HepG2 (cell line): ENCODE results near the gene ZNF730. TPM values are rescaled to one million over a fixed set of nuclear protein-coding genes. Genes with fewer than 3 reads are reported as not detected.

Source experiments
- ATAC-seq: fragments of 200-7000 bp; cut with Tn5 transposase; 3 replicates; pipeline ENCODE4 v1.9.1; 2020; ENCODE audit warnings: mild to moderate bottlenecking, moderate library complexity
- BruUV-seq: library from RNA; stranded (reverse); fragments of 400-500 nt; replicated peaks from 2 replicates; lab custom pipeline; 2021; lab: Mats Ljungman, UMichigan
- CTCF ChIA-PET: fragments of 300-600 bp; formaldehyde crosslinking; extraction: SDS; loops from one replicate; lab custom pipeline; 2021; ENCODE audit warnings: low total read pairs, inconsistent platforms, low intra/inter-chr PET ratio; lab: Yijun Ruan, JAX
- POLR2A ChIA-PET: fragments of 350-600 bp; sonication (Branson Sonifier 250); formaldehyde crosslinking; loops from one replicate; lab custom pipeline; 2020; ENCODE audit warnings: antibody characterized with exemption, inconsistent platforms; lab: Yijun Ruan, JAX
- DNase-seq: peaks from one replicate; pipeline ENCODE4 v3.0.0-alpha.2; 2015; ENCODE audit warnings: low spot score
- FAIRE-seq: peaks from 3 replicates; lab custom pipeline; 2011; peaks lifted over from hg19 to GRCh38; lab: Jason Lieb, UNC
- H2AFZ ChIP-seq: one replicate; pipeline ENCODE4 v1.6.1; 2011; ENCODE audit warnings: low read length, inconsistent platforms
- H3K27ac ChIP-seq: fragments of 300-600 bp; 3 replicates; pipeline ENCODE4 v1.8.0; 2011; ENCODE audit warnings: mixed run types, mild to moderate bottlenecking, mixed read lengths, low read length, inconsistent platforms; ENCODE audit not compliant: insufficient read depth; ENCODE audit errors: extremely low read length
- H3K27me3 ChIP-seq, 2 experiments: fragments of 200-600 bp in 1 of 2; 2 replicates in 1 of 2; 3 replicates in 1 of 2; pipeline versions ENCODE4 v1.6.0 to v1.8.0; 2011; ENCODE audit warnings: low read length in 2 of 2, mild to moderate bottlenecking in 2 of 2, moderate library complexity in 2 of 2, inconsistent platforms in 1 of 2; ENCODE audit not compliant: insufficient read depth in 2 of 2, control insufficient read depth in 1 of 2
- H3K36me3 ChIP-seq, 2 experiments: fragments of 200-600 bp in 1 of 2; replicated peaks in 1 of 2; 2 replicates in 1 of 2; 3 replicates in 1 of 2; pipeline versions ENCODE4 v1.5.1 to v1.8.0; 2011; ENCODE audit warnings: low read length in 2 of 2, inconsistent platforms in 1 of 2; ENCODE audit not compliant: insufficient read depth in 2 of 2, control insufficient read depth in 1 of 2
- H3K4me1 ChIP-seq: 2 replicates; pipeline ENCODE4 v1.5.1; 2012; ENCODE audit warnings: low read length, inconsistent platforms; ENCODE audit not compliant: insufficient read depth
- H3K4me2 ChIP-seq: 2 replicates; pipeline ENCODE4 v1.6.0; 2011; ENCODE audit warnings: low read depth, low read length, inconsistent platforms
- H3K4me3 ChIP-seq, 3 experiments: fragments of 200-600 bp in 1 of 3; sonication (generic), shearing (Covaris generic) in 1 of 3; replicated peaks in 1 of 3; 2 replicates each; pipeline ENCODE4 v1.5.1; 2011 to 2016; ENCODE audit warnings: low read length in 3 of 3, inconsistent platforms in 2 of 3, low read depth in 2 of 3, mild to moderate bottlenecking in 2 of 3, control low read depth in 1 of 3, mixed read lengths in 1 of 3; ENCODE audit not compliant: insufficient read depth in 1 of 3
- H3K79me2 ChIP-seq: one replicate; pipeline ENCODE4 v1.6.1; 2011; ENCODE audit warnings: low read length, inconsistent platforms; ENCODE audit not compliant: insufficient read depth
- H3K9ac ChIP-seq: 2 replicates; pipeline ENCODE4 v1.6.0; 2011; ENCODE audit warnings: mild to moderate bottlenecking, low read depth, low read length, inconsistent platforms; ENCODE audit not compliant: insufficient read depth
- H3K9me3 ChIP-seq: 2 replicates; pipeline ENCODE4 v1.5.1; 2012; ENCODE audit warnings: mild to moderate bottlenecking, low read length
- H4K20me1 ChIP-seq: 2 replicates; pipeline ENCODE4 v1.6.0; 2011; ENCODE audit warnings: inconsistent platforms, mild to moderate bottlenecking, low read length, moderate library complexity; ENCODE audit not compliant: insufficient read depth
- BORCS8-MEF2B ChIP-seq: sonication (generic); formaldehyde crosslinking; IDR thresholded peaks from 2 replicates; pipeline ENCODE4 v1.8.0; 2022; ENCODE audit warnings: mild to moderate bottlenecking, missing genetic modification reagents
- CCDC6 ChIP-seq: sonication (generic); formaldehyde crosslinking; IDR thresholded peaks from 2 replicates; pipeline ENCODE4 v1.8.1; 2022; ENCODE audit warnings: mild to moderate bottlenecking, missing genetic modification reagents, moderate library complexity
- KLF16 ChIP-seq, 2 experiments: sonication (generic) in 1 of 2; formaldehyde crosslinking in 1 of 2; IDR thresholded peaks; 2 replicates each; pipeline versions ENCODE4 v1.6.1 to v1.8.0; 2016 to 2023; ENCODE audit warnings: missing genetic modification reagents in 2 of 2, missing compliant biosample characterization in 1 of 2
- KMT2B ChIP-seq: IDR thresholded peaks from 2 replicates; pipeline ENCODE4 v1.6.1; 2016; ENCODE audit warnings: missing genetic modification reagents, missing compliant biosample characterization
- MNT ChIP-seq: fragments of 450-650 bp; IDR thresholded peaks from 2 replicates; pipeline ENCODE4 v1.6.1; 2016
- MTF1 ChIP-seq: sonication (generic); formaldehyde crosslinking; IDR thresholded peaks from 2 replicates; pipeline ENCODE4 v1.5.0; 2020; ENCODE audit warnings: missing genetic modification reagents
- NR2F2 ChIP-seq: IDR thresholded peaks from 2 replicates; pipeline ENCODE4 v1.6.1; 2012; ENCODE audit warnings: low read depth, inconsistent platforms, borderline replicate concordance
- SUZ12 ChIP-seq: fragments of 150-350 bp; IDR thresholded peaks from 2 replicates; pipeline ENCODE4 v1.6.1; 2014; ENCODE audit warnings: low read depth, low read length
- YEATS4 ChIP-seq: sonication (generic); formaldehyde crosslinking; IDR thresholded peaks from 2 replicates; pipeline ENCODE4 v1.4.0; 2020; ENCODE audit warnings: missing genetic modification reagents, borderline replicate concordance
- ZFP36L2 ChIP-seq: sonication (generic); formaldehyde crosslinking; IDR thresholded peaks from 2 replicates; pipeline ENCODE4 v1.4.0; 2020; ENCODE audit warnings: missing genetic modification reagents
- ZNF143 ChIP-seq: sonication (generic); formaldehyde crosslinking; IDR thresholded peaks from 2 replicates; pipeline ENCODE4 v1.4.0; 2020; ENCODE audit warnings: missing genetic modification reagents
- ZNF296 ChIP-seq: sonication (generic); formaldehyde crosslinking; conservative IDR thresholded peaks from 2 replicates; pipeline ENCODE4 v1.5.0; 2020; ENCODE audit warnings: mild to moderate bottlenecking, missing genetic modification reagents
- ZNF414 ChIP-seq: sonication (generic); formaldehyde crosslinking; IDR thresholded peaks from 2 replicates; pipeline ENCODE4 v1.5.0; 2020; ENCODE audit warnings: missing genetic modification reagents
- ZNF570 ChIP-seq: sonication (generic); formaldehyde crosslinking; IDR thresholded peaks from 2 replicates; pipeline ENCODE4 v1.4.0; 2020; ENCODE audit warnings: mild to moderate bottlenecking, missing genetic modification reagents, borderline replicate concordance
- ZNF589 ChIP-seq: sonication (generic); formaldehyde crosslinking; conservative IDR thresholded peaks from 2 replicates; pipeline ENCODE4 v1.8.0; 2022; ENCODE audit warnings: mild to moderate bottlenecking, moderate library complexity, missing genetic modification reagents
- WGBS: methylation state at CpG from one replicate; pipeline ENCODE4 v1.1.6; 2017; ENCODE audit warnings: low lambda C conversion rate; 5-methylcytosine and 5-hydroxymethylcytosine counted together
- in situ Hi-C: cut with HindIII; loops from 2 replicates; pipeline ENCODE4 v1.10.0; 2017; ENCODE audit warnings: low pct_unique_long_range_greater_than_20kb; ENCODE audit not compliant: extremely low pct_ligation_motif_present
- intact Hi-C: fragments of 100-400 bp; cut with micrococcal nuclease; formaldehyde crosslinking; loops from one replicate; pipeline ENCODE4 v1.10.0; 2022; ENCODE audit not compliant: unreplicated experiment
- polyA plus RNA-seq, 8 experiments: library from polyadenylated mRNA; depleted of rRNA in 3 of 8; stranded (reverse) in 7 of 8; unstranded in 1 of 8; fragments of >200 nt; fragmentation: Illumina TruSeq in 4 of 8; extraction: Trizol in 4 of 8; gene quantifications; 2 replicates each; pipeline versions ENCODE4 v1.2.1 to v1.2.3, GENCODE V29; 2011 to 2016; ENCODE audit warnings: low read depth in 4 of 8, missing spikeins in 1 of 8, mixed read lengths in 1 of 8; ENCODE audit not compliant: insufficient read depth in 1 of 8
- total RNA-seq, 5 experiments: library from RNA; depleted of rRNA; stranded (reverse); fragments of >200 nt; fragmentation: Illumina TruSeq; extraction: Trizol; gene quantifications; 2 replicates each; pipeline ENCODE4 v1.2.3, GENCODE V29; 2016; ENCODE audit warnings: low read depth in 1 of 5
- TF ChIP-seq, protein P1 (sequence below): sonication (generic); formaldehyde crosslinking; IDR thresholded peaks from 2 replicates; pipeline ENCODE4 v1.4.0; 2020; ENCODE audit warnings: missing genetic modification reagents
- TF ChIP-seq, protein P2 (sequence below): sonication (generic); formaldehyde crosslinking; IDR thresholded peaks from 2 replicates; pipeline ENCODE4 v1.5.0; 2020; ENCODE audit warnings: mild to moderate bottlenecking, missing genetic modification reagents, borderline replicate concordance

The ZNF730 gene
- total and polyA plus RNA-seq, 2 of the 13 experiments (the other 11 are each of a cell fraction or from before 2014, with no cell fraction given), result 0.07 TPM; not detected in 1

GRCh38 chr19:23071147-23071511, 45.7 kb upstream of the ZNF730 start (continued):
- TF ChIP-seq ZNF570 (CRISPR knock-in tag), result no peak
- TF ChIP-seq ZNF296 (CRISPR knock-in tag), result no peak
- no peak for TF ChIP-seq SUZ12
- no peak for TF ChIP-seq ZFP36L2 (CRISPR knock-in tag)
- TF ChIP-seq KLF16 (CRISPR knock-in tag; IDR thresholded peaks at IDR 0.05), result no peak
- TF ChIP-seq CCDC6 (CRISPR knock-in tag), result no peak
- TF ChIP-seq KMT2B (CRISPR knock-in tag), result no peak

- H4K20me1 ChIP-seq, result no peaks in the 10 kb centered on the region
- no peak overlapping the region for H2AFZ ChIP-seq
- H3K27ac ChIP-seq, result no peak overlapping the region
- intact Hi-C loops, result no loop called here
- no peak overlapping the region for H3K4me3 ChIP-seq
- H3K36me3 ChIP-seq, result no peaks in the 10 kb centered on the region
- DNase-seq, result no peak
- H3K4me2 ChIP-seq, result no peak overlapping the region
- in situ Hi-C loops, result no loop called here
- no peaks in the 10 kb centered on the region for H3K4me1 ChIP-seq
- H3K9ac ChIP-seq, result no peak overlapping the region
- CTCF ChIA-PET, result no interaction called here
- H3K27me3 ChIP-seq, result no peaks in the 10 kb centered on the region
- H3K9me3 ChIP-seq, result peaks cover 72% of the 10 kb centered on the region
- WGBS, result 48% methylated on average over 25 of the region's 48 CpGs
- no peak for ATAC-seq
- POLR2A ChIA-PET, result no interaction called here
- no peak for FAIRE-seq
- no TSS peak for BruUV-seq
- no peaks in the 10 kb centered on the region for H3K79me2 ChIP-seq
- no peak for TF ChIP-seq MNT
- TF ChIP-seq ZNF589, result no peak
- no peak for TF ChIP-seq BORCS8-MEF2B (CRISPR knock-in tag)
- no peak for TF ChIP-seq NR2F2
- TF ChIP-seq, protein P1, sequence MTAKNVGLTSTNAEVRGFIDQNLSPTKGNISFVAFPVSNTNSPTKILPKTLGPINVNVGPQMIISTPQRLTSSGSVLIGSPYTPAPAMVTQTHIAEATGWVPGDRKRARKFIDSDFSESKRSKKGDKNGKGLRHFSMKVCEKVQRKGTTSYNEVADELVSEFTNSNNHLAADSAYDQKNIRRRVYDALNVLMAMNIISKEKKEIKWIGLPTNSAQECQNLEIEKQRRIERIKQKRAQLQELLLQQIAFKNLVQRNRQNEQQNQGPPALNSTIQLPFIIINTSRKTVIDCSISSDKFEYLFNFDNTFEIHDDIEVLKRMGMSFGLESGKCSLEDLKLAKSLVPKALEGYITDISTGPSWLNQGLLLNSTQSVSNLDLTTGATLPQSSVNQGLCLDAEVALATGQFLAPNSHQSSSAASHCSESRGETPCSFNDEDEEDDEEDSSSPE, result no peak
- TF ChIP-seq ZNF143, result no peak
- no peak for TF ChIP-seq ZNF414 (CRISPR knock-in tag)
- TF ChIP-seq, protein P2, sequence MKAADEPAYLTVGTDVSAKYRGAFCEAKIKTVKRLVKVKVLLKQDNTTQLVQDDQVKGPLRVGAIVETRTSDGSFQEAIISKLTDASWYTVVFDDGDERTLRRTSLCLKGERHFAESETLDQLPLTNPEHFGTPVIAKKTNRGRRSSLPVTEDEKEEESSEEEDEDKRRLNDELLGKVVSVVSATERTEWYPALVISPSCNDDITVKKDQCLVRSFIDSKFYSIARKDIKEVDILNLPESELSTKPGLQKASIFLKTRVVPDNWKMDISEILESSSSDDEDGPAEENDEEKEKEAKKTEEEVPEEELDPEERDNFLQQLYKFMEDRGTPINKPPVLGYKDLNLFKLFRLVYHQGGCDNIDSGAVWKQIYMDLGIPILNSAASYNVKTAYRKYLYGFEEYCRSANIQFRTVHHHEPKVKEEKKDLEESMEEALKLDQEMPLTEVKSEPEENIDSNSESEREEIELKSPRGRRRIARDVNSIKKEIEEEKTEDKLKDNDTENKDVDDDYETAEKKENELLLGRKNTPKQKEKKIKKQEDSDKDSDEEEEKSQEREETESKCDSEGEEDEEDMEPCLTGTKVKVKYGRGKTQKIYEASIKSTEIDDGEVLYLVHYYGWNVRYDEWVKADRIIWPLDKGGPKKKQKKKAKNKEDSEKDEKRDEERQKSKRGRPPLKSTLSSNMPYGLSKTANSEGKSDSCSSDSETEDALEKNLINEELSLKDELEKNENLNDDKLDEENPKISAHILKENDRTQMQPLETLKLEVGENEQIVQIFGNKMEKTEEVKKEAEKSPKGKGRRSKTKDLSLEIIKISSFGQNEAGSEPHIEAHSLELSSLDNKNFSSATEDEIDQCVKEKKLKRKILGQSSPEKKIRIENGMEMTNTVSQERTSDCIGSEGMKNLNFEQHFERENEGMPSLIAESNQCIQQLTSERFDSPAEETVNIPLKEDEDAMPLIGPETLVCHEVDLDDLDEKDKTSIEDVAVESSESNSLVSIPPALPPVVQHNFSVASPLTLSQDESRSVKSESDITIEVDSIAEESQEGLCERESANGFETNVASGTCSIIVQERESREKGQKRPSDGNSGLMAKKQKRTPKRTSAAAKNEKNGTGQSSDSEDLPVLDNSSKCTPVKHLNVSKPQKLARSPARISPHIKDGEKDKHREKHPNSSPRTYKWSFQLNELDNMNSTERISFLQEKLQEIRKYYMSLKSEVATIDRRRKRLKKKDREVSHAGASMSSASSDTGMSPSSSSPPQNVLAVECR (CRISPR knock-in tag), result no peak
- no peak for TF ChIP-seq MTF1 (CRISPR knock-in tag)
- TF ChIP-seq YEATS4 (CRISPR knock-in tag), result no peak
Observed at GRCh38 chr19:23075031-23075733, 41.6 kb upstream of the ZNF730 start.
